IMR-90 (cell line): ENCODE results near the gene PPM1H. TPM values are rescaled to one million over a fixed set of nuclear protein-coding genes. Genes with fewer than 3 reads are reported as not detected.

Source experiments
- ATAC-seq: fragments of 200-7000 bp; cut with Tn5 transposase; 2 replicates; pipeline ENCODE4 v1.9.1; 2020; ENCODE audit warnings: low read depth, mild to moderate bottlenecking, moderate library complexity
- BruUV-seq: library from RNA; stranded (reverse); fragments of 400-500 nt; replicated peaks from 2 replicates; lab custom pipeline; 2021; lab: Mats Ljungman, UMichigan
- CTCF ChIA-PET: fragments of 300-600 bp; formaldehyde crosslinking; extraction: SDS; loops from one replicate; lab custom pipeline; 2021; ENCODE audit warnings: antibody characterized with exemption; lab: Yijun Ruan, JAX
- POLR2A ChIA-PET: fragments of 300-600 bp; sonication (Branson Sonifier 250); formaldehyde crosslinking; loops from one replicate; lab custom pipeline; 2022; ENCODE audit warnings: antibody characterized with exemption; ENCODE audit not compliant: unreplicated experiment; lab: Charles Lee
- DNase-seq: peaks from one replicate; pipeline ENCODE4 v3.0.0; 2013
- H2AFZ ChIP-seq: replicated peaks from 2 replicates; pipeline ENCODE3; 2013; ENCODE audit warnings: low read length, mild to moderate bottlenecking; ENCODE audit not compliant: poor library complexity
- H2AK5ac ChIP-seq: 2 replicates; pipeline ENCODE4 v1.6.1; 2013; ENCODE audit warnings: low read depth, low read length, inconsistent platforms
- H2AK9ac ChIP-seq: replicated peaks from 2 replicates; pipeline ENCODE3; 2013; ENCODE audit warnings: mild to moderate bottlenecking, low read depth, low read length, moderate library complexity; ENCODE audit not compliant: poor library complexity
- H2BK120ac ChIP-seq: 2 replicates; pipeline ENCODE4 v1.6.1; 2013; ENCODE audit warnings: low read depth, low read length, inconsistent platforms
- H2BK15ac ChIP-seq: 3 replicates; pipeline ENCODE4 v1.6.1; 2013; ENCODE audit warnings: low read depth, low read length, inconsistent platforms
- H2BK20ac ChIP-seq: 2 replicates; pipeline ENCODE4 v1.6.1; 2013; ENCODE audit warnings: low read depth, mild to moderate bottlenecking, inconsistent platforms, low read length, moderate library complexity
- H2BK5ac ChIP-seq: 2 replicates; pipeline ENCODE4 v1.6.1; 2013; ENCODE audit warnings: mild to moderate bottlenecking, low read depth, low read length, inconsistent platforms; ENCODE audit not compliant: poor library complexity, severe bottlenecking
- H3K14ac ChIP-seq: replicated peaks from 2 replicates; pipeline ENCODE4 v1.6.1; 2013; ENCODE audit warnings: low read depth, low read length, inconsistent platforms
- H3K18ac ChIP-seq: 2 replicates; pipeline ENCODE4 v1.6.1; 2013; ENCODE audit warnings: low read depth, low read length, control low read depth
- H3K23ac ChIP-seq: 2 replicates; pipeline ENCODE4 v1.6.1; 2013; ENCODE audit warnings: low read depth, low read length, inconsistent platforms
- H3K27ac ChIP-seq: 2 replicates; pipeline ENCODE4 v1.5.1; 2013; ENCODE audit warnings: mild to moderate bottlenecking, control low read depth, low read length; ENCODE audit not compliant: insufficient read depth
- H3K27me3 ChIP-seq: 2 replicates; pipeline ENCODE4 v1.6.1; 2013; ENCODE audit warnings: low read length; ENCODE audit not compliant: control insufficient read depth, insufficient read depth
- H3K36me3 ChIP-seq: 2 replicates; pipeline ENCODE4 v1.6.1; 2013; ENCODE audit warnings: low read length, mixed read lengths; ENCODE audit not compliant: control insufficient read depth, insufficient read depth
- H3K4ac ChIP-seq: 2 replicates; pipeline ENCODE4 v1.6.1; 2013; ENCODE audit warnings: low read depth, low read length, inconsistent platforms
- H3K4me1 ChIP-seq: 2 replicates; pipeline ENCODE4 v1.6.1; 2013; ENCODE audit warnings: low read length, mixed read lengths; ENCODE audit not compliant: control insufficient read depth, insufficient read depth
- H3K4me2 ChIP-seq: 2 replicates; pipeline ENCODE4 v1.6.1; 2013; ENCODE audit warnings: low read depth, mild to moderate bottlenecking, control low read depth, low read length, moderate library complexity
- H3K4me3 ChIP-seq: 2 replicates; pipeline ENCODE4 v1.5.1; 2013; ENCODE audit warnings: low read depth, mild to moderate bottlenecking, control low read depth, low read length, moderate library complexity; ENCODE audit not compliant: insufficient read depth
- H3K56ac ChIP-seq: 2 replicates; pipeline ENCODE4 v1.6.1; 2013; ENCODE audit warnings: low read length, inconsistent platforms; ENCODE audit not compliant: insufficient read depth; ENCODE audit errors: extremely low read depth
- H3K79me1 ChIP-seq, 2 experiments: 2 replicates each; pipeline ENCODE4 v1.6.1; 2013; ENCODE audit warnings: low read length in 2 of 2, inconsistent platforms in 1 of 2, low read depth in 1 of 2
- H3K9ac ChIP-seq: 2 replicates; pipeline ENCODE4 v1.6.1; 2013; ENCODE audit warnings: low read depth, low read length, control low read depth
- H3K9me1 ChIP-seq: 2 replicates; pipeline ENCODE4 v1.6.1; 2013; ENCODE audit warnings: low read length, inconsistent platforms; ENCODE audit not compliant: insufficient read depth
- H3K9me3 ChIP-seq: 2 replicates; pipeline ENCODE4 v1.6.1; 2013; ENCODE audit warnings: low read length; ENCODE audit not compliant: control insufficient read depth, insufficient read depth
- H4K20me1 ChIP-seq: 2 replicates; pipeline ENCODE4 v1.6.1; 2013; ENCODE audit warnings: low read length, inconsistent platforms; ENCODE audit not compliant: insufficient read depth
- H4K5ac ChIP-seq: 2 replicates; pipeline ENCODE4 v1.6.1; 2013; ENCODE audit warnings: mild to moderate bottlenecking, low read depth, low read length, control low read depth
- H4K8ac ChIP-seq, 2 experiments: 2 replicates each; pipeline ENCODE4 v1.6.1; 2013; ENCODE audit warnings: low read depth in 2 of 2, low read length in 2 of 2, control low read depth in 1 of 2, inconsistent platforms in 1 of 2
- H4K91ac ChIP-seq: 2 replicates; pipeline ENCODE4 v1.6.1; 2013; ENCODE audit warnings: low read depth, low read length, inconsistent platforms; ENCODE audit not compliant: insufficient read depth
- BHLHE40 ChIP-seq: fragments of 150-350 bp; IDR thresholded peaks from 2 replicates; pipeline ENCODE4 v1.6.1; 2016; ENCODE audit warnings: mild to moderate bottlenecking, low read depth, low read length
- MXI1 ChIP-seq: IDR thresholded peaks from 2 replicates; pipeline ENCODE4 v1.6.1; 2012; ENCODE audit warnings: low read depth, mild to moderate bottlenecking, low read length, moderate library complexity, borderline replicate concordance
- NFE2L2 ChIP-seq: fragments of 150-350 bp; IDR thresholded peaks from 2 replicates; pipeline ENCODE4 v1.6.1; 2016; ENCODE audit warnings: low read depth, mild to moderate bottlenecking, low read length
- RAD21 ChIP-seq: IDR thresholded peaks from 2 replicates; pipeline ENCODE4 v1.6.1; 2012; ENCODE audit warnings: low read length, improper control_type of control experiment
- RCOR1 ChIP-seq: IDR thresholded peaks from 2 replicates; pipeline ENCODE4 v1.6.1; 2012; ENCODE audit warnings: mild to moderate bottlenecking, low read length, improper control_type of control experiment; ENCODE audit not compliant: insufficient replicate concordance
- WGBS, 2 experiments: methylation state at CpG; one replicate each; pipeline versions ENCODE4 v1.1.5 to v1.1.7; 2013; ENCODE audit warnings: missing lambda C conversion rate in 2 of 2; ENCODE audit not compliant: insufficient read length in 1 of 2; ENCODE audit errors: extremely low coverage in 2 of 2; 5-methylcytosine and 5-hydroxymethylcytosine counted together
- dilution Hi-C: fragments of 300-500 bp; cut with HindIII; formaldehyde crosslinking; loops from one replicate; pipeline ENCODE4 v1.14.3; 2018; ENCODE audit warnings: low sequenced_read_pairs; ENCODE audit not compliant: unreplicated experiment
- in situ Hi-C: fragments of 300-500 bp; cut with MboI; formaldehyde crosslinking; loops from 3 replicates; pipeline ENCODE4 v1.14.3; 2019; ENCODE audit warnings: low sequenced_read_pairs, inconsistent platforms, mixed read lengths
- intact Hi-C: fragments of 100-400 bp; cut with micrococcal nuclease; formaldehyde crosslinking; loops from 2 replicates; pipeline ENCODE4 v1.10.0; 2022
- polyA plus RNA-seq, 3 experiments: library from polyadenylated mRNA; depleted of rRNA; stranded (reverse); fragments of >200 nt; gene quantifications; 2 replicates each; pipeline ENCODE4 v1.2.3, GENCODE V29; 2012; ENCODE audit warnings: low replicate concordance in 1 of 3
- total RNA-seq: library from RNA; depleted of rRNA; stranded (reverse); fragments of >200 nt; gene quantifications from 2 replicates; pipeline ENCODE4 v1.2.3, GENCODE V29; 2012

The PPM1H gene
- total and polyA plus RNA-seq, 2 of the 4 experiments (the other 2 are of a cell fraction): 0.14 to 0.18 TPM

GRCh38 chr12:62655666-62656151, 279.2 kb downstream of the PPM1H start:
- DNase-seq (no peak), ATAC-seq (no peak)
- no peak overlapping the region for H3K4ac ChIP-seq
- no peak overlapping the region for H3K4me2 ChIP-seq
- intact Hi-C loops (no loop called here), dilution Hi-C loops (no loop called here), in situ Hi-C loops (no loop called here)
- CTCF ChIA-PET: no interaction called here
- H3K4me1 ChIP-seq: no peaks in the 10 kb centered on the region
- no peaks in the 10 kb centered on the region for H3K36me3 ChIP-seq
- TF ChIP-seq BHLHE40: no peak
- TF ChIP-seq MXI1: no peak
- TF ChIP-seq RCOR1: no peak
- no peak for TF ChIP-seq NFE2L2
- TF ChIP-seq RAD21: no peak
- H3K14ac ChIP-seq: no peak overlapping the region
- POLR2A ChIA-PET: no interaction called here
- H2BK20ac ChIP-seq: no peak overlapping the region
- H3K4me3 ChIP-seq: no peak overlapping the region
- no peaks in the 10 kb centered on the region for H3K79me1 ChIP-seq
- no peak overlapping the region for H3K9ac ChIP-seq
- H3K9me1 ChIP-seq: no peaks in the 10 kb centered on the region
- no peak overlapping the region for H3K18ac ChIP-seq
- no peak overlapping the region for H4K8ac ChIP-seq
- H2BK5ac ChIP-seq: no peak overlapping the region
- no peak overlapping the region for H2BK15ac ChIP-seq
- WGBS, 2 experiments: no CpG with 5 or more reads among the region's 8 CpGs
- H3K23ac ChIP-seq: no peak overlapping the region
- H2AK5ac ChIP-seq: no peak overlapping the region
- no peak overlapping the region for H3K56ac ChIP-seq
- H4K20me1 ChIP-seq: no peaks in the 10 kb centered on the region
- H2AK9ac ChIP-seq: no peak overlapping the region
- no peaks in the 10 kb centered on the region for H3K9me3 ChIP-seq
- H2AFZ ChIP-seq: no peak overlapping the region
- H3K27ac ChIP-seq: no peak overlapping the region
- H4K5ac ChIP-seq: no peak overlapping the region
- no peak overlapping the region for H4K91ac ChIP-seq
- BruUV-seq: no TSS peak
- no peak overlapping the region for H2BK120ac ChIP-seq
- H3K27me3 ChIP-seq: peaks cover 2% of the 10 kb centered on the region; the same call in 1 of the 2 replicates
